ENCODE measurements around the gene URM1.

DNA sequence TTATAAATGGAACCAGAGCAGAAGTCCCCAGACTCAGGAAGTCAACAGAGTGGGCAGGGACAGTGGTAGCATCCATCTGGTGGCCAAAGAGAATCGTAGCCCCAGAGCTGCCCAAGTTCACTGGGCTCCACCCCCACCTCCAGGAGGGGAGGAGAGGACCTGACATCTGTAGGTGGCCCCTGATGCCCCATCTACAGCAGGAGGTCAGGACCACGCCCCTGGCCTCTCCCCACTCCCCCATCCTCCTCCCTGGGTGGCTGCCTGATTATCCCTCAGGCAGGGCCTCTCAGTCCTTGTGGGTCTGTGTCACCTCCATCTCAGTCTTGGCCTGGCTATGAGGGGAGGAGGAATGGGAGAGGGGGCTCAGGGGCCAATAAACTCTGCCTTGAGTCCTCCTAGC, 10.3 kb upstream of the URM1 start:
- TF ChIP-seq, protein P1, sequence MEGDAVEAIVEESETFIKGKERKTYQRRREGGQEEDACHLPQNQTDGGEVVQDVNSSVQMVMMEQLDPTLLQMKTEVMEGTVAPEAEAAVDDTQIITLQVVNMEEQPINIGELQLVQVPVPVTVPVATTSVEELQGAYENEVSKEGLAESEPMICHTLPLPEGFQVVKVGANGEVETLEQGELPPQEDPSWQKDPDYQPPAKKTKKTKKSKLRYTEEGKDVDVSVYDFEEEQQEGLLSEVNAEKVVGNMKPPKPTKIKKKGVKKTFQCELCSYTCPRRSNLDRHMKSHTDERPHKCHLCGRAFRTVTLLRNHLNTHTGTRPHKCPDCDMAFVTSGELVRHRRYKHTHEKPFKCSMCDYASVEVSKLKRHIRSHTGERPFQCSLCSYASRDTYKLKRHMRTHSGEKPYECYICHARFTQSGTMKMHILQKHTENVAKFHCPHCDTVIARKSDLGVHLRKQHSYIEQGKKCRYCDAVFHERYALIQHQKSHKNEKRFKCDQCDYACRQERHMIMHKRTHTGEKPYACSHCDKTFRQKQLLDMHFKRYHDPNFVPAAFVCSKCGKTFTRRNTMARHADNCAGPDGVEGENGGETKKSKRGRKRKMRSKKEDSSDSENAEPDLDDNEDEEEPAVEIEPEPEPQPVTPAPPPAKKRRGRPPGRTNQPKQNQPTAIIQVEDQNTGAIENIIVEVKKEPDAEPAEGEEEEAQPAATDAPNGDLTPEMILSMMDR (IDR thresholded peaks at IDR 0.05) = no peak
- TF ChIP-seq EZH2 (IDR thresholded peaks at IDR 0.05) (no peak), EZH2phosphoT487 (IDR thresholded peaks at IDR 0.05) (no peak)
